Transverse colon (tissue), 4 donors: ENCODE measurements around the gene MID2. TPM values are rescaled to one million over a fixed set of nuclear protein-coding genes. Genes with fewer than 3 reads are reported as not detected.

Source experiments
- DNase-seq: peaks from one replicate; pipeline ENCODE4 v3.0.0-alpha.2; 2019
- H3K27ac ChIP-seq, 4 donors: fragments of 200-600 bp; sonication (generic); 2 replicates each; pipeline ENCODE4 v1.5.1; 2016 to 2018; ENCODE audit warnings: inconsistent platforms in 4 of 4
- H3K27me3 ChIP-seq: fragments of 200-600 bp; sonication (generic); 2 replicates; pipeline ENCODE4 v1.5.1; 2017; ENCODE audit warnings: inconsistent platforms
- H3K36me3 ChIP-seq, 4 donors: fragments of 200-600 bp; sonication (generic); 2 replicates each; pipeline ENCODE4 v1.5.1; 2017 to 2019; ENCODE audit warnings: inconsistent platforms in 4 of 4
- H3K4me1 ChIP-seq, 4 donors: fragments of 200-600 bp; sonication (generic); 2 replicates each; pipeline ENCODE4 v1.5.1; 2017 to 2020; ENCODE audit warnings: inconsistent platforms in 4 of 4
- H3K4me3 ChIP-seq, 4 donors: fragments of 200-600 bp; sonication (generic); 1 replicate in 1 of 4; 2 replicates in 3 of 4; pipeline versions ENCODE4 v1.5.1 to v1.6.1; 2017 to 2019; ENCODE audit warnings: inconsistent platforms in 4 of 4
- H3K9me3 ChIP-seq, 2 donors: fragments of 200-600 bp; sonication (generic); 2 replicates each; pipeline ENCODE4 v1.5.1; 2017 to 2019; ENCODE audit warnings: inconsistent platforms in 2 of 2
- CTCF ChIP-seq, 5 experiments: fragments of 200-600 bp in 3 of 5; fragments of 450-650 bp in 2 of 5; sonication (generic) in 3 of 5; IDR thresholded peaks; 1 replicate in 2 of 5; 2 replicates in 3 of 5; pipeline ENCODE4 v1.5.1; 2016 to 2017; ENCODE audit warnings: antibody characterized with exemption in 5 of 5, inconsistent platforms in 3 of 5, mild to moderate bottlenecking in 2 of 5, moderate library complexity in 1 of 5
- EP300 ChIP-seq: sonication (generic); formaldehyde crosslinking; IDR thresholded peaks from one replicate; pipeline ENCODE4 v1.6.1; 2017; ENCODE audit warnings: antibody characterized with exemption, low read depth
- POLR2A ChIP-seq: fragments of 450-650 bp; IDR thresholded peaks from one replicate; pipeline ENCODE4 v1.6.1; 2016; ENCODE audit warnings: antibody characterized with exemption, mild to moderate bottlenecking, moderate library complexity
- POLR2AphosphoS5 ChIP-seq, 3 donors: sonication (generic); formaldehyde crosslinking; IDR thresholded peaks; one replicate each; pipeline ENCODE4 v1.6.1; 2016; ENCODE audit warnings: antibody characterized with exemption in 3 of 3
- WGBS, 2 donors: methylation state at CpG; one replicate each; pipeline ENCODE4 v1.1.5; 2018; ENCODE audit warnings: low coverage in 1 of 2; 5-methylcytosine and 5-hydroxymethylcytosine counted together
- in situ Hi-C, 4 donors: fragments of 200-750 bp; cut with MboI; loops; one replicate each; pipeline versions ENCODE4 v1.15.0 to v1.15.1; 2017; ENCODE audit warnings: low sequenced_read_pairs in 3 of 4, low pct_ligation_motif_present in 1 of 4, low pct_unique_long_range_greater_than_20kb in 1 of 4
- intact Hi-C: fragments of 100-400 bp; cut with DNase I; formaldehyde crosslinking; loops from one replicate; pipeline ENCODE4 v1.15.1; 2023; ENCODE audit warnings: low total_unique reads
- total RNA-seq, 4 donors: library from RNA; depleted of rRNA; stranded (reverse); fragments of >200 nt; gene quantifications; one replicate each; pipeline ENCODE4 v1.1.0, GENCODE V29; 2016

Gene MID2
- total RNA-seq, 4 donors from 2014 or later, result 4.6 to 76.6 (median 12.8) TPM

DNA sequence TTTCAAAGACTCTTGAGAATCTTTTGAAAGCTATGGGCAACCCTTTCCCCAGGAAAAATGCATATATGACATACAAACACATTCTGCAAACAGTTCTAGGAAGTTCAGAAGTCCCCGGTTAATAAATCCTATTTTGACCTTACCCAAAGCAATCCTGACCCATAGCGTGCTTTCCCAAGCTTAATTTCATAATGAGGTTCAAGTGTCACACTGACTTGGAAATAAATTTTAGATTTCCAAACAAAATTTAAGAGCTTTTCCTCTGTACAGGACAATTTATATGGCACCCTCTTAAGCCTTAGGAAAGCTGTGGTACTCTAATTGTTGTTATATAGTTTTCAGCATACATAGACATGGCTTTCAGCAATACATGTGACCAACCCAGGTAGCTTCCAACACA lies 11.3 kb downstream of the MID2 start:
- Histone ChIP-seq H3K4me3 (no peak overlapping the region), H3K4me1 (no peaks in the 10 kb centered on the region), H3K9me3 (no peaks in the 10 kb centered on the region), H3K27me3 (no peaks in the 10 kb centered on the region), H3K36me3 (no peaks in the 10 kb centered on the region), H3K27ac (no peak overlapping the region)
- 67 to 71% methylated on average over 1 to 2 of the region's 2 CpGs for WGBS, 2 donors
- DNase-seq, result no peak
- TF ChIP-seq CTCF (IDR thresholded peaks at IDR 0.05) (no peak), EP300 (no peak), POLR2A (no peak), POLR2AphosphoS5 (IDR thresholded peaks at IDR 0.05) (no peak)
- intact Hi-C loops (no loop called here), in situ Hi-C loops (no loop called here)

GRCh38 chrX:107840971-107841370 lies 15.3 kb downstream of the MID2 start:
- Histone ChIP-seq H3K36me3 (no peaks in the 10 kb centered on the region), H3K4me1 (no peaks in the 10 kb centered on the region), H3K4me3 (no peak overlapping the region), H3K27ac (no peak overlapping the region), H3K27me3 (no peaks in the 10 kb centered on the region), H3K9me3 (no peaks in the 10 kb centered on the region)
- WGBS, 2 donors, result 96% methylated on average over 15 of the region's 15 CpGs; no CpG with 5 or more reads in 1 of the 2 donors
- in situ Hi-C loops, result no loop called here
- TF ChIP-seq EP300 (no peak), CTCF (IDR thresholded peaks at IDR 0.05) (no peak), POLR2A (no peak), POLR2AphosphoS5 (IDR thresholded peaks at IDR 0.05) (no peak)
- DNase-seq, result no peak
- intact Hi-C loops, result no loop called here

GRCh38 chrX:107842715-107843400 lies 17.2 kb downstream of the MID2 start:
- in situ Hi-C loops (no loop called here), intact Hi-C loops (no loop called here)
- TF ChIP-seq POLR2A (no peak), CTCF (IDR thresholded peaks at IDR 0.05) (no peak), EP300 (no peak), POLR2AphosphoS5 (IDR thresholded peaks at IDR 0.05) (no peak)
- no peaks in the 10 kb centered on the region for H3K36me3 ChIP-seq
- H3K4me1 ChIP-seq, result no peaks in the 10 kb centered on the region
- no peak for DNase-seq
- 80 to 81% methylated on average over 3 to 6 of the region's 6 CpGs for WGBS, 2 donors
- H3K9me3 ChIP-seq, result no peaks in the 10 kb centered on the region
- no peak overlapping the region for H3K4me3 ChIP-seq
- H3K27ac ChIP-seq, result no peak overlapping the region
- no peaks in the 10 kb centered on the region for H3K27me3 ChIP-seq

DNA sequence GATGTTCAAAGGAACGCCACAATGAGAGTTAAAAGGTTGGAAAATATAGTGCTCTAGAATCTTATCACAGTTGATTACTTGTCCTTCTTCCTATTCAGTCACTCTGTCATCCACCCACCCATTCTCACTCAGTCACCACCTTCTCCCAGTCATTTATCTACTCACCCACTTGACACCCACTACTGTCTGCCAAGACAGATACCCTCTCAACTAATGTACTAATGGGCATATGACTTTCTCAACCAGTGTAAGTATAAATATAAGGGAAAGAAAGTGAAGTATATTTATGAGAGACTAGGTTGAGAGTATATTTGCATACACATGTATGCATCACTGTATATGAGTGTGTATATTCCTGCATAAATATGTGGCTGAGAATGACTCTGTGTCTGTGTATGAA lies 20.0 kb downstream of the MID2 start:
- in situ Hi-C loops, result no loop called here
- no peak overlapping the region for H3K4me3 ChIP-seq
- DNase-seq, result no peak
- no peaks in the 10 kb centered on the region for H3K27me3 ChIP-seq
- no peaks in the 10 kb centered on the region for H3K36me3 ChIP-seq
- H3K4me1 ChIP-seq, result no peaks in the 10 kb centered on the region
- no peak overlapping the region for H3K27ac ChIP-seq
- WGBS, 2 donors, result 29 to 37% methylated on average over 1 of the region's 1 CpG
- H3K9me3 ChIP-seq, result no peaks in the 10 kb centered on the region
- intact Hi-C loops, result no loop called here
- TF ChIP-seq EP300, result no peak
- no peak for TF ChIP-seq POLR2A
- no peak for TF ChIP-seq CTCF (IDR thresholded peaks at IDR 0.05)
- no peak for TF ChIP-seq POLR2AphosphoS5 (IDR thresholded peaks at IDR 0.05)
